ENCODE results near the gene SETD1A. TPM values are rescaled to one million over a fixed set of nuclear protein-coding genes. Genes with fewer than 3 reads are reported as not detected.

SETD1A gene
- 3.3 and 5.8 TPM in 2 replicates for total RNA-seq
- polyA plus RNA-seq (2012): 13.6 TPM

GRCh38 chr16:30957456-30958174, at the start of gene SETD1A:
TSS of gene SETD1A (plus strand) at chr16:30957754. CDS start at chr16:30958732, 978 bp downstream.
- peak; percentile 96 for DNase-seq (ENCODE audit: low read depth)

DNA sequence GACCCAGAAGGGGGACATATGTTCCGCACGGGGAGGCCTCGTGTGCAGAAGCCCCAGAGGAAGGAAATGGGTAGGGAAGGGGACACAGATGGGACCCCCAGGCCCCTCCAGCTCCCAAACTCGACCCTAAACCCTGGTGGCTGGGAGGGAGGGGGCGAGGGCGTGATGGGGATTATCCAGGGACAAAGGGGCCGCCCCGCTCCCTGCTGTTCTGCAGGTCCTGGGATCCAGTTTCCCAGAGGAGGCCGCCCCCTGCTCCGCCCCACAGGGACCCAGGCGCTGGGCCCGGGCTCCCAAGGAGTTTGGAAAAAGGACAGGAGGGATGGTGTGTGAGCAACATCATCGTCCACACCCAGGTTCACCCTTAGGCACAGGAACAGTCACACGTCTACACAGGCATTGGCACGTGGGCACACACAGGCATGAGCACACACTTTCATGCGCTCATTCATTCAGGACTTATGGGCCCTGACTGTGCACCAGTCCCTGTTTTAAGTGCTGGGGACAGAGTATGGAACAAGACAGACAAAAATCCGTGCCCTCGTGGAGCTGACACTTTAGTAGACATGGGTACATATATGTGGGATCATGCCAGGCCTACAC, 47.0 kb upstream of the SETD1A start:
- no peak for DNase-seq (ENCODE audit: low read depth)

DNA sequence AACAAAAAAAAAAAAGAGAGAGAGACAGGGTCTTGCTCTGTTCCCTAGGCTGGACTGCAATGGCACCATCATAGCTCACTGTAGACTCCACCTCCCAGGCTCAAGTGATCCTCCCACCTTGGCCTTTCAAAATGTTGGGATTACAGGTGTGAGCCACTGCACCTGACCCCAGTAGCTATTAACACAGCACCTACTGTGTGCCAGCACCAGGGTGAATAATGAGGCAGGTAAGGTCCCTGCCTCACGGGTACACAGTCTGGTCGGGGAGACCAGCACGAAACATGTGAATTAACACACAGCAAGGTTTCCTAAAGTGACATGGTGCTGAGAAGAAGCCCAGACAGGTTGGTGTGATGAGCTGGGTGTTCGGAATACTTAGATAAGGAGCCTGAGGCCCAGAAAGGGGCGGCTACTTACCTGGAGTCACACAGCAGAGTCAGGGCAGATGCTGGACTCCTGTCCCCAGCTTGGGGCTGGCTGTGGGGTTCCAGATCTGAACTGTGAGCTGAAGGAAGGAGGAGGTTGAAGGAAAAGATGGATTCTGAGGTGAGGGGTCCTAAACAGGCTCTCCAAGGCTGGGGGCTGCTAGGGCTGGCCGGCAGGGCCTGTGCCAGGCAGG, 44.7 kb upstream of the SETD1A start:
- no peak for DNase-seq (ENCODE audit: low read depth)

DNA sequence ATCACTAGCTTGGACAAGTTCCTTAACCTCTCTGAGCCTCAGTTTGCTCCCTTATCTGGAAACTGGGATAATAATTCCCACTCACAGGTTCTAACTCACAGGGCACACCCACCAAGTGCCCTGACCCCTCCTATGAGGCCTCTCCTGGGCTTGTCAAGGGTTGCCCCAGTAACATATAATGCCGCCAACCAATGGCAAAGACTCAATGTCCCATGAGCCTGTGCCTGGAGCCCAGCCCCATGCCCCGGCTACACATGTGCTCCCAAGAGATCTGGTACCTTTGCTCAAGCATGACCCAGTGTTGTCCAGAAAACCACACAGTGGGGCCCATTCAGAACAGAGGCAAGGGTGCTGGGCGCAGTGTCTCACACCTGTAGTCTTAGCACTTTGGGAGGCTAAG, 42.7 kb upstream of the SETD1A start:
- DNase-seq (ENCODE audit: low read depth): no peak

DNA sequence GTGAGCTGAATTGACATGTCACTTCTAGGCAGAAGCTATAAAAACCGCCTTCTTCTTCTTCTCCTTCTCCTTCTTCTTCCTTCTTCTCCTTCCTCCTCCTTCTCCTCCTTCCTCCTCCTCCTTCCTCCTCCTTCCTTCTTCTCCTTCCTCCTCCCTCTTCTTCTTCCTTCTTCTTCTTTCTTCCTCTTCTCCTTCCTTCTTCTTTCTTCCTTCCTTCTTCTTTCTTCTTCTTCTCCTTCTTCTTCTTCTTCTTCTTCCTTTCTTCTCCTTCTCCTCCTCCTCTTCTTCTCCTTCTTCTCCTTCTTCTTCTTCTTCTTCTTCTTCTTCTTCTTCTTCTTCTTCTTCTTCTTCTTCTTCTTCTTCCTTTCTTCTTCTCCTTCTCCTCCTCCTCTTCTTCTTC, 38.9 kb upstream of the SETD1A start:
- no peak for DNase-seq (ENCODE audit: low read depth)

GRCh38 chr16:30920891-30921290, 36.7 kb upstream of the SETD1A start:
- DNase-seq (ENCODE audit: low read depth): no peak

DNA sequence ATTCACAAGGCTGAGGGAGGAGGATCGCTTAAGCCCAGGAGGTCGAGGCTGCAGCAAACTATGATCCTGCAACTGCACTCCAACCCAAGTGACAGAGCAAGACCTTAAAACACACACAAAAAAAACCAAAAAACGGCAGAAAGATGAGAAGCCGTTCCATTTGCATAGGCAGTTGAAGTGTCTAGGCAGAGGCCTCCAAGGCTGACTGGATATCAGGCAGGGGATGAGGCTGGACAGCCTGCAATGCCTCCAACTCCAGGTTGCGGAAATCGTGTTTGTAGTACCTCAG, 36.2 kb upstream of the SETD1A start:
- no peak for DNase-seq (ENCODE audit: low read depth)

DNA sequence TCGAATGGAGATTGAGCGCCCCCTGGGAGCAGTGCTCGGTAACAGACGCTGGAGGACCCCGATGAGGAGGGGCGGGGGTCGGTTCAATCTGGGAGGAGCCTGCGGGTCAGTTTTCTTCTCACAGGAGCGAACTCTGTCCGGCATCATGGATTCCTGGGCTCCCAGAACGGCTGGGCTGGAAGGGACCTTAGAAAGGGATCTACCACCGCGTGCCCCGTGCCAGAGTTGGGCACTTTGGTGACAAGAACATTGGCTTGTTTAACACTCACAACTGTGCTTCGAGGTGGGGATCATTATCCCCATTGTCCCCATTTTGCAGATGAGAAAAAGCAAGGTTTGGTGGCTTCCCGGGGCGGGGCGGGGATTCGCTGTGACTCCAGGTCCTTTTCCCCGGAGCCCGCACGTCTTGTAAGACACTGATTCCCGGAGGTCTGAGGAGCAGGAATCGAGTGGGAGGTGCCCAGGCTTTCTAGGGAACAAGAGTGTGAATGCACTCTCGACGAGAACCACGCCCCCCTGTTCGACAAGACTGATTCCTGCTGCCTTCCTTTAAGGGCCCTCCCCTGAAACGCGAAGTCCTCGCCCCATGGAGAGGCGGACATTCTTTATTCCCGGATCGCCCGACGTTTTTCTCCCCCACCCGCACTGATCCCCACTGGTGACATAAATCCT, 35.7 kb upstream of the SETD1A start:
- peak; percentile 93 for DNase-seq (ENCODE audit: low read depth)

DNA sequence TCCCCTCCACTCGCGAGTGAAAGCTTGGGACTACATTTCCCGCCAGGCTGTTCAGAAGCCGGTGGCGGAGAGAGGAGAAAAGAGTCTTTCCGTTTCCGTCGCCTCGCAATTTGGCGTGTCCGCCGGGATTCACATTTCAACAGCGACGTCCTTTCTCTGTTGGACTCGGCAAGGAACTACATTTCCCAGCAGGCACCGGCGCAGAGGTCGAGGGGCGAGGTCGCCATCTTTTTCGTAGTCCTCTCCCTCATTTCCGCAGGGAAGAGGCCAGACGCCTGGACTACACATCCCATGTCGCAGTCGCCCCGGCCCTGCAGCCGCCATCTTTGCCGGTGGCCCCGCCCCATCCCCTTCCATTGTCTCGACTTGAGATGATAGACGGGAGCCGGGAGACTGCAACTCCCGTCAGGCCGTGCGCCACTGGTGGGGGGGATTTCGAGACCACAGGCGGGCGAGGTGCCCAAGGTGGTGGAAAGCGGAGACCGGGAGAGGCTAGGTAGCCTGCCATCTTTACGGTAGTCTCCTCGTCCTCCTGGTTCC, 35.1 kb upstream of the SETD1A start:
- peak; percentile 100 for DNase-seq (ENCODE audit: low read depth)

GRCh38 chr16:30922960-30923535, 34.5 kb upstream of the SETD1A start:
- DNase-seq (ENCODE audit: low read depth): peak; percentile 100

GRCh38 chr16:30923554-30924075, 33.9 kb upstream of the SETD1A start, which contains the start of gene FBXL19:
TSS of gene FBXL19 (plus strand) at chr16:30923572. CDS start at chr16:30925755, 2,183 bp downstream.
- no peak for DNase-seq (ENCODE audit: low read depth)

- DNase-seq (ENCODE audit: low read depth): no peak
Measured at GRCh38 chr16:30924076-30924912, 33.3 kb upstream of the SETD1A start.

GRCh38 chr16:30924913-30925631, 32.5 kb upstream of the SETD1A start:
- no peak for DNase-seq (ENCODE audit: low read depth)

GRCh38 chr16:30925632-30925987, 31.9 kb upstream of the SETD1A start:
- DNase-seq (ENCODE audit: low read depth): no peak

DNA sequence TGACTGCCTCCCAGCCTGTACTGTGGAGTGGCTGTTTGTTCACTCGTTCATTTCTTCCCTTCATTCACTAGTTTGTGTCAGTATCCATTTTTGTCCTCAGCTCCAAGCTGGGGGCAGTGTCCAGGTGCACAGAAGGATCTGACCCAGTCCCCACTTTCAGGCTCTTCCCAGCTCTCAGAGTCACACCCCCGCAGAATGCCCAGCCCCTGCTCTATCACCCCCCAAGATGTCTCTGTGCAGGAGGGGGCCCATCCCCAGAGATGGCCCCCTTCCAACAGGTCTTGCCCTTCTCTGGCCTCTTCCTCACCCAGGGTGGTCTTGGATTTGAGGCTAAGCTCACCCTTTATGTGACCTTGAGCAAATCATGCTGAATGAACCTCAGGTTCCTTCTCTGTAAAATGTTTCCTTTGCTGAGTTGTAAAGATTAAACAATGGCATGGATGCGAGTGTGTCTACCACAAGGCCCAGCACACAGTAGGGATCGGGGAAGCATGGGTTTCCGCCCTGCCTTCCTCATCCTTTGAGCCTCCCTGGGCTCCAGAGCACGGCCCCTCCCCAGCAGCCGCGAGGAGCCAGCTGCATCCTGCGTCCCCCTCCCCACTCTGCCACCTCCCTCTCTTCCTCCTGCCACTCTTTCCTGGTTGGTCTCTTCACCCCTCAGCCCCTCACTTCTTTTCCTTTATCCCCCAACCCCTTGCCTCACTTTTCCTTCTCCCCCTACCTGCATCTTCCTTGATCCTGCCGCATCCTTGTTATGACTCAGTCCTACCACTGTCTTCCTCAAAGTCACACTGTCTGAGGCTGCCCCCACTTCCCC, 31.4 kb upstream of the SETD1A start:
- DNase-seq (ENCODE audit: low read depth): no peak

GRCh38 chr16:30926937-30927788, 30.4 kb upstream of the SETD1A start:
- no peak for DNase-seq (ENCODE audit: low read depth)

DNA sequence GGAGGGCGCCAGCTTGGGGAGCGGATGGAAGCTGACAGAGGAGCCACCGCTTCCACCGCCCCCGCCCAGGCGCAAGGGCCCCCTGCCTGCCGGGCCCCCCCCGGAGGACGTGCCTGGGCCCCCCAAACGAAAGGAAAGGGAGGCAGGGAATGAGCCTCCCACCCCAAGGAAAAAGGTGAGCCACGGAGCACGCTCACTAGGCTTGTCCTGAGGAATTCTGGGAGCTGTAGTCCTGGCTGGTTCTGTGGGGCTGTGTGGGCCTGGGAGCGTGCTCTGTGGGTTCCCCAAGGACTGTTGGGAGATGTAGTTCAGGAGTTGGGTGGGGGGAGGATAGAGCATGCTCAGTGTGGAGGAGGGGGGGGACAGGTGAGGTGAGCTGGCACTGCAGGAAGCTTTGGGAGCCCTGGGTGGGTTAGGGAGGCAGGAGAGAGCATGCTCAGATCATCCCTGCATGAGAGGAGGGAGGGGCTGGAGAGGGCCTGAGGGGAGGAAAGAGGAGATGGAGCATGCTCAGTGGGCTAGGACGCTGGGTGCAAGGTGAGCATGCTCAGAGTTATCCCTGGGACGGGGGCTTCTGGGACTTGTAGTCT, 29.7 kb upstream of the SETD1A start:
- peak; percentile 39 for DNase-seq (ENCODE audit: low read depth)

All from myocyte (in vitro differentiated cells).